PC-9 (cell line): ENCODE results near the gene RBBP4. TPM values are rescaled to one million over a fixed set of nuclear protein-coding genes. Genes with fewer than 3 reads are reported as not detected.

ENCODE experiments used
- BruUV-seq: library from RNA; stranded (reverse); fragments of 400-500 nt; replicated peaks from 2 replicates; lab custom pipeline; 2021; lab: Mats Ljungman, UMichigan
- CTCF ChIA-PET: fragments of 300-600 bp; sonication (Branson Sonifier 250); formaldehyde crosslinking; loops from one replicate; lab custom pipeline; 2022; ENCODE audit warnings: antibody characterized with exemption; lab: Charles Lee
- POLR2A ChIA-PET: fragments of 300-600 bp; sonication (Branson Sonifier 250); formaldehyde crosslinking; loops from one replicate; lab custom pipeline; 2022; ENCODE audit warnings: antibody characterized with exemption; ENCODE audit not compliant: unreplicated experiment; lab: Charles Lee
- DNase-seq, 2 experiments: peaks; one replicate each; pipeline versions ENCODE4 v3.0.0 to v3.0.0-alpha.2; 2015 to 2022; ENCODE audit warnings: mixed read lengths in 1 of 2
- H2AFZ ChIP-seq: fragments of 200-600 bp; sonication (generic); 2 replicates; pipeline ENCODE4 v1.8.1; 2017; ENCODE audit warnings: antibody characterized with exemption
- H3F3A ChIP-seq: fragments of 200-600 bp; sonication (generic); 2 replicates; pipeline ENCODE4 v1.8.1; 2017; ENCODE audit warnings: antibody characterized with exemption, mild to moderate bottlenecking, low read depth; ENCODE audit not compliant: insufficient read depth
- H3K27ac ChIP-seq: fragments of 200-600 bp; sonication (generic); 2 replicates; pipeline ENCODE4 v1.6.1; 2016; ENCODE audit warnings: mixed run types
- H3K27me3 ChIP-seq: fragments of 200-600 bp; sonication (generic); 2 replicates; pipeline ENCODE4 v1.6.1; 2016; ENCODE audit warnings: low read depth, mixed run types; ENCODE audit not compliant: insufficient read depth
- H3K36me3 ChIP-seq: fragments of 200-600 bp; sonication (generic); 2 replicates; pipeline ENCODE4 v1.6.1; 2016; ENCODE audit warnings: low read depth, mixed run types
- H3K4me1 ChIP-seq: fragments of 200-600 bp; sonication (generic); replicated peaks from 2 replicates; pipeline ENCODE4 v1.6.1; 2016; ENCODE audit warnings: mixed run types; ENCODE audit not compliant: insufficient read depth
- H3K4me2 ChIP-seq: fragments of 200-600 bp; sonication (generic); 2 replicates; pipeline ENCODE4 v1.6.1; 2017; ENCODE audit warnings: mixed run types
- H3K4me3 ChIP-seq: fragments of 200-600 bp; sonication (generic); 2 replicates; pipeline ENCODE4 v1.6.1; 2016; ENCODE audit warnings: mixed run types
- H3K79me2 ChIP-seq: fragments of 200-600 bp; sonication (generic); 2 replicates; pipeline ENCODE4 v1.6.1; 2017; ENCODE audit warnings: low read depth, mixed run types
- H3K9me2 ChIP-seq: fragments of 200-600 bp; sonication (generic); 2 replicates; pipeline ENCODE4 v1.8.1; 2017; ENCODE audit warnings: mild to moderate bottlenecking; ENCODE audit not compliant: insufficient read depth
- H3K9me3 ChIP-seq: fragments of 200-600 bp; sonication (generic); 2 replicates; pipeline ENCODE4 v1.8.1; 2016; ENCODE audit warnings: low read depth; ENCODE audit not compliant: insufficient read depth
- H4K20me1 ChIP-seq: fragments of 200-600 bp; sonication (generic); 2 replicates; pipeline ENCODE4 v1.8.1; 2017; ENCODE audit not compliant: insufficient read depth
- EZH2 ChIP-seq: fragments of 200-600 bp; sonication (generic); IDR thresholded peaks from 2 replicates; pipeline ENCODE4 v1.8.0; 2017; ENCODE audit warnings: antibody characterized with exemption, low read depth
- intact Hi-C: fragments of 100-400 bp; cut with micrococcal nuclease; formaldehyde crosslinking; loops from one replicate; pipeline ENCODE4 v1.10.0; 2022; ENCODE audit not compliant: unreplicated experiment
- total RNA-seq: library from RNA; stranded (reverse); gene quantifications from 2 replicates; pipeline ENCODE4 v1.2.3, GENCODE V29; 2021
- TF ChIP-seq, protein P1 (sequence below): fragments of 200-600 bp; sonication (generic); conservative IDR thresholded peaks from 2 replicates; pipeline ENCODE4 v1.6.1; 2017; ENCODE audit warnings: mixed run types, antibody characterized with exemption, mild to moderate bottlenecking, moderate library complexity

The RBBP4 gene
- total RNA-seq, 1 experiment from 2014 or later, result 206 TPM

DNA sequence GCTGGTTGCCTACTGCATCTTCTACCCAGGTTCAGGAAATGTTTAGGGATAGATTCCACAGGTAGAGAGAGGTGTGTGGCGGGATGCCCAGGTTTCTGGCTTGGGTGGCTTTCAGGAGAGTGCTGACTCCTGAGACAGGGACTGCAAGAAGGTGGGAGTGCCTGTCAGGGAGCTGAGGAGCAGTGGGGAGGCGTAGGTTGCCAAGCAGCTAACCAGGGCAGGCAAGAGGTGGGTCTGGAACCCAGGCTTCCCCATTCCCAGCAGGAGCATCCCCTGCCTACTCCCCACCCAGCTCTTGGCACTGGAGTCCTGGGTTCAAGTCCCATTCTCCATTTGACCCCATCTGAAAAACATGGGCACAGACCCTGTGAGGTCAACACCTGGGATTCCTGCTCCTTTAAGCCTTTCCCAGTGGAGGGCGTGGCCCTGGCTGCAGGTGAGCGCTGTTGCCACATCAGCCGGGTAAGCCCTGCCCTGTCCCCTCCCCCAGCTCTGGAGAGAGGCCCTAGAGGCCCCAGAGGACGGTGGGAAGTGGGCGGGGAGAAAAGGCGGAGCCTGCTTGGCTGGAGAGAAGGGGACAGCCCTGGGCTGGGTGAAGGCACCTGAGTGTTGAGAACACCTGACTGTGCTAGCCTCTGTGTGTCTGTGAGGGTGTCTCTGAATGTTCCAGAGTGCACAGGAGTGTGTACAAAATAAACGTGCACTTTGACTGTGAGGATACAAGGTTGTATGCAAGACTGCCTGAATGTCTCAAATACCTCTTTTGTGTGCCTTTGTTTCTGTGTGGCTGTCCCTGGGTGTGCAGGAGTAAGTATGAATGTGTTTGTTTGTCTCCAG, 65.5 kb downstream of the RBBP4 start:
- no peak for TF ChIP-seq EZH2
- TF ChIP-seq, protein P1, sequence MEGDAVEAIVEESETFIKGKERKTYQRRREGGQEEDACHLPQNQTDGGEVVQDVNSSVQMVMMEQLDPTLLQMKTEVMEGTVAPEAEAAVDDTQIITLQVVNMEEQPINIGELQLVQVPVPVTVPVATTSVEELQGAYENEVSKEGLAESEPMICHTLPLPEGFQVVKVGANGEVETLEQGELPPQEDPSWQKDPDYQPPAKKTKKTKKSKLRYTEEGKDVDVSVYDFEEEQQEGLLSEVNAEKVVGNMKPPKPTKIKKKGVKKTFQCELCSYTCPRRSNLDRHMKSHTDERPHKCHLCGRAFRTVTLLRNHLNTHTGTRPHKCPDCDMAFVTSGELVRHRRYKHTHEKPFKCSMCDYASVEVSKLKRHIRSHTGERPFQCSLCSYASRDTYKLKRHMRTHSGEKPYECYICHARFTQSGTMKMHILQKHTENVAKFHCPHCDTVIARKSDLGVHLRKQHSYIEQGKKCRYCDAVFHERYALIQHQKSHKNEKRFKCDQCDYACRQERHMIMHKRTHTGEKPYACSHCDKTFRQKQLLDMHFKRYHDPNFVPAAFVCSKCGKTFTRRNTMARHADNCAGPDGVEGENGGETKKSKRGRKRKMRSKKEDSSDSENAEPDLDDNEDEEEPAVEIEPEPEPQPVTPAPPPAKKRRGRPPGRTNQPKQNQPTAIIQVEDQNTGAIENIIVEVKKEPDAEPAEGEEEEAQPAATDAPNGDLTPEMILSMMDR, result no peak
- peak overlapping the region; percentile 85 for H3K4me2 ChIP-seq

DNA sequence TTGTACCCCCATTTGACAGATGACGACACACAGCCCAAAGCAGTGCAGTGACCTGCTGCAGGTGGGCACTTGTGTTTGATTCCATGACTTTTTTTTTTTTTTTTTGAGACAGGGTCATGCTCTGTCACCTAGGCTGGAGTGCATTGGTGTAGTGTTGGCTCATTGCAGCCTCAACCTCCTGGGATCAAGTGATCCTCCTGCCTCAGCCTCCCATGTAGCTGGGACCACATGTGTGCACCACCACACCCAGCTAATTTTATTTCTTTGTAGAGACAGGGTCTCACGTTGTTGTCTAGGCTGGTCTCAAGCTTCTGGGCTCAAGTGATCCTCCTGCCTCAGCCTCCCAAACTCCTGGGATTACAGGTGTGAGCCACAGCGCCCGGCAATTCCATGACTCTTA, 66.5 kb downstream of the RBBP4 start:
- Histone ChIP-seq H3K9me2 (no peaks in the 10 kb centered on the region), H3K27ac (peak overlapping the region; percentile 31), H3K4me1 (peaks cover 33% of the 10 kb centered on the region), H4K20me1 (no peaks in the 10 kb centered on the region), H3K79me2 (no peaks in the 10 kb centered on the region), H3K4me3 (no peak overlapping the region; the same call in 1 of the 2 replicates), H3K4me2 (peak overlapping the region; percentile 85), H2AFZ (no peak overlapping the region), H3K9me3 (no peaks in the 10 kb centered on the region), H3F3A (peaks cover 36% of the 10 kb centered on the region), H3K27me3 (no peaks in the 10 kb centered on the region), H3K36me3 (no peaks in the 10 kb centered on the region)
- no peak for DNase-seq
- TF ChIP-seq EZH2, result no peak
- TF ChIP-seq, protein P1, result no peak
- intact Hi-C loops, result loop anchor here (2.0 to 10.0 kb wide), 2 partner anchors 43 to 367 kb away; partner anchors contain the start of gene AZIN2
- POLR2A ChIA-PET, result no interaction called here
- CTCF ChIA-PET, result interaction anchor here (0.6 to 0.7 kb wide), 2 partner anchors 175 to 209 kb away, joined by 3 to 14 read pairs; no protein-coding TSS in a partner anchor
- no TSS peak for BruUV-seq

More for the DNA sequence above, 65.5 kb downstream of the RBBP4 start:
- Histone ChIP-seq H3F3A (peaks cover 36% of the 10 kb centered on the region), H2AFZ (0 out of 2 replicates have a peak overlapping the region, but pooled peaks have one; percentile 45), H4K20me1 (no peaks in the 10 kb centered on the region), H3K36me3 (no peaks in the 10 kb centered on the region), H3K27ac (peak overlapping the region; percentile 83), H3K9me2 (no peaks in the 10 kb centered on the region), H3K79me2 (no peaks in the 10 kb centered on the region), H3K27me3 (no peaks in the 10 kb centered on the region), H3K4me1 (peaks cover 39% of the 10 kb centered on the region), H3K9me3 (no peaks in the 10 kb centered on the region), H3K4me3 (peak overlapping the region; percentile 40; the same call in 1 of the 2 replicates)
- ChIA-PET CTCF (interaction anchor here (0.6 to 0.7 kb wide), 3 partner anchors 9 to 210 kb away, joined by 3 to 14 read pairs (median 3); no protein-coding TSS in a partner anchor), POLR2A (interaction anchor here (0.5 to 1.1 kb wide), 2 partner anchors 13 to 700 kb away, joined by 4 to 7 read pairs; no protein-coding TSS in a partner anchor)
- DNase-seq, result peak; percentile 94 to 98
- no TSS peak for BruUV-seq
- intact Hi-C loops, result loop anchor here (1.0 to 10.0 kb wide), 4 partner anchors 25 to 368 kb away; partner anchors contain the start of gene AZIN2

DNA sequence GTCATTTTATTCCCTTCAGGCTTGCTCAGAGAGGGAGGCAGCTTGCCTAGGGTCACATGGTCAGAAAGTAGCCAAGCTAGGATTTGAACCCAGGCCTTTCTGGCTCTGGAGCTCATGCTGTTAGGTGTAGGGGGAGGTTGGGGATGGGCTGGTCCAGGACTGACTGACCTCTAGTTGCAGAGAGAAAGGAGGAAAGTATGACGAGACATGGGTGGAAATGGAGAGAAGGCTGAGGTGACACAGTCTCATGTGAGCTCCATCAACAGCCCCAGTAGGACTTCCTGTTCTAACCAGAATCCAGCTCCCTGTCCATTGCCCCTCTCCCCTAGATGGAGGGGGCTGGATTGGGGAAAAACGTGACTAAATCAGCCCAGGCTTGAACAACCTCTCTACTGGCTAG, 67.0 kb downstream of the RBBP4 start:
- ChIA-PET CTCF (no interaction called here), POLR2A (no interaction called here)
- H3K27ac ChIP-seq, result no peak overlapping the region

More for the DNA sequence above, 67.0 kb downstream of the RBBP4 start:
- DNase-seq, result no peak
- Histone ChIP-seq H3F3A (peaks cover 36% of the 10 kb centered on the region), H3K36me3 (no peaks in the 10 kb centered on the region), H3K9me3 (no peaks in the 10 kb centered on the region), H3K9me2 (no peaks in the 10 kb centered on the region), H3K4me1 (peaks cover 33% of the 10 kb centered on the region), H4K20me1 (no peaks in the 10 kb centered on the region), H2AFZ (no peak overlapping the region), H3K79me2 (no peaks in the 10 kb centered on the region), H3K27me3 (no peaks in the 10 kb centered on the region), H3K4me2 (no peak overlapping the region), H3K4me3 (no peak overlapping the region)
- BruUV-seq, result no TSS peak
- TF ChIP-seq EZH2, result no peak
- TF ChIP-seq, protein P1, result no peak
- intact Hi-C loops, result loop anchor here (10.0 kb wide), 1 partner anchor 367 kb away; the partner anchor contains the start of gene AZIN2
